Measurements from ENCODE around the gene C3orf18.

Gene C3orf18

DNA sequence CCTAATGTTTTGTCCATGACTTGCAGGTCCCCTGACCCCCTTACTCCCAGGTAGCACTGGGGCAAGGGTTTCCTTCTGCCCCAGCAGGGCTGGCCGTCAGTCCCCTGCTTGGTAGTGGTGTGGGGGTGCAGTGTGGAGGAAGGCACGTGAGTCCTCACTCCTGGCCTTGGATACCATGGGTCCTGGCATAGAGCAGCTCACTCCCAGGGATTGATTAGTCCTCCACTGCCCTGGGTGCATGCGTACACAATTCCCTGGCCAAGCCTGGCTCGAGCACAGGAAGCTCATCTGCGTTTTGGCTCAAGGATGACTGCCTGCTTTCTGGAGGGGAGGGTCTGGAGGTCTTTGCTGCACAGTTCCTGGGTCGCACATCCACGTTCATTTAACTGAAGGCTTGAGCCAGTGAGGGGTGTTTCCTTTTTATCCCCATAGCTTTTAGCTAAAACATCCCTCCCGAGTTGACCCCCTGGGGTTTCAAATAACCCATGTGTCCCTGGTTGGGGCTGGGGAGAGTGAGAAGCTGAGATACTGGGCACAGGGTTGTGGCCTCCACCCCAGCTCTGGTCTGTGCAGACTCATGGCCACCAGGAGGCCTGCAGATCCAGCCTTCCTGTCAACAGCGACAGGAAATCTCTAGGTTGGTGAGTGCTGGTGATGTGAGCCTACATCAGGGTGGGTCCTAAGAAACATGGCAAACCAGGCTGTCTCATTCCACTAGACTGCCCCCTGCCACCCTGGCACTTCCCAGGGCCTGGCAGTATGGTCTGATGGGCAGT is 13.3 kb upstream of the C3orf18 start:
- no peak for DNase-seq (ENCODE audit: low read depth in 3 of 3)

DNA sequence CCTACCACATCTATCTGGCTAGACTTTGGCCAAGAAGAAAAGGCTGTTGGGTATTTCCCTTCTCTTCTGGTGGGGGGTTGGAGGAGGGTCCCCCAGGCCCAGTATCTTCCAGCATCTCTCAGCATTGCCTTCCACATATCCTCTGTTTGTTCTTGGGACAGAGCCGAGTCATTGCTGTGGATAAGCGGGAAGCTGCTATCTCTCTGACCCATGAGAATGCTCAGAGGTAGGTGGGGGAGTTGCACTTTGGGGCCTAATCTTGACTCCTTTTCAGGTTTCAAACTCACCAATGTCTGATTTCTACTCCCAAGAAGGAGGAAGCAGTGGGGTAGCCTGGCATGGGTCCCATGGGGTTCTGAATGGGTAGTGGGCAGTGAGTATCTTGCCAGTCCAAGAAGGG is 9.8 kb upstream of the C3orf18 start:
- DNase-seq (ENCODE audit: low read depth in 3 of 3) = no peak

DNA sequence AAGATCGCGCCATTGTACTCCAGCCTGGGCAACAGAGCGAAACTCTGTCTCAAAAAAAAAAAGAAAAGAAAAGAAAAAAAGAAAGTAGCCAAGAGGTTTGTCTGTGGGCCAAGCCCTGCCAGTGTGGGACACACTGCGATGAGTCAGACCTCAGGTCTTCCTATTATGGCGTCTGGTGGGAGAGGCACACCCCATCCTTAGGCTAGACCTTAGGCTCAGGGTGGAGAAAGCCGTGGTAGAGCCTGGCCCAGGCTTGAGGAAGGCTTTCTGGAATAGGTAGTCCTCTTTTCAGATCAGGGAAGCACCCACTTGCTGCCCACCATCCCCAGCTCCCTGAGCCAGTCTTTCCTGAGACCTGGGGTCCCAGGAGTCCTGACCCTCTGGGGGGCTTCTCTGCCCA is 7.8 kb upstream of the C3orf18 start:
- no peak for DNase-seq (ENCODE audit: low read depth in 3 of 3)

DNA sequence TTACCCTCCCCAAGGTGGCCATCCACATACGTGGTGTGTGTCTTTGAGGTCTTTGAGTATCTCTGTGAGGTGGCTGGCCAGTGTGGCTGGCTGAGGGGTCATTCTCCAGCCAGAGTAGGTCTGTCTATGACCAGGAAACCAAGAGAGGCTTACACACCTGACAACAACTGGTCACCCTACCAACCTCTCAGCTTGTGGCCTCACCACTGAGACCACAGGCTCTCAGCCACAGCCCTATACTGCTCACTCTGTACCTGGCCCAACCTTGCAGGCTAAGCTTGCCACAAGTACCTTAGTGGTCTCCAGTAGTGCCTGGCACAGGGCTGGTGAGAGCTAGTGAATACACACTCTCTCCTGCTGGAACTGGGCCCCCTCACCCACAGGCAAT is 6.9 kb upstream of the C3orf18 start:
- DNase-seq (ENCODE audit: low read depth in 3 of 3) = peak in 1 of 3 experiments; percentile 42

DNA sequence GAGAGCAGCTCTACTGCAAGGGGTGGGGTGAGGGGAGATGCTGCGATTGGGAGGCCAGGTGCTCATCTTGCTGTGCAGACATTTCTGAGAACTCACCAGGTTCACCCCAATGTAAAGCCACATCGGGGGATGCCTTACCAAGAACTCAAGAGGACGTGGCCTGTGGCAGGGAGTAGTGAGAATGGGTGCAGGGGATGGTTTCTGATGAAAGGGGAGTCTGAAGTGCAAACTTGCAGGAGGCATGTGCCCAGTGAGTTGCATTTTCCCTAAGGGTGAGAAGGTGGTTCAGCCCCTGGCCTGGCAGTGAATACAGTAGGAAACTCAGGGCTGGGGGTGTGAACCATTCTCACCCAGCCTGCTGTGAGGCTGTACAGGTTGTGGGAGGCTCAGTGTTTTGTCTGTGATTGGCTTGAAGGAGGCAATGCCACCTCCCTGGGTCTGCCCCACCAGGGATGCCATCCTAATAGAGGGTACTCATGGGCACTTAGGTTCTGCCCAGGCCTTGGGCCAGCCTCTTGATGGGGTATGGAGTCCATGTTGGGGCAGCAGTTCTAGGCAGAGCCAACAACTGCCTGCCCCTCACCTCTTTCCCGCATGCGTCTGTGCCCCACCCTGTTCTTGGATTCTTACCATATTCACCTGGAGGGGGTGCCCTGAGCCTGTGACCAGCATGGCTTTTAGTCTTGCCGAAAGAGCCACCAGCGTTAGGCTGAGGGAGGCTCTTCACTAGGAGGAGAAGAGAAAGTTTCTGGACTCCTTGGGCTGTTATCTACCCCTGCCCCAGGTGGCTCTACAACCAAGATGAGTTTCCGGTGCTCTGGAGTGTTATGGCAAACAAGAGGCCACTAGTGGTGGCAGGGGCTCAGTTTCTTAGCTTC is 6.3 kb upstream of the C3orf18 start:
- DNase-seq (ENCODE audit: low read depth in 3 of 3) = peak; percentile 42 to 79 (median 47)

DNA sequence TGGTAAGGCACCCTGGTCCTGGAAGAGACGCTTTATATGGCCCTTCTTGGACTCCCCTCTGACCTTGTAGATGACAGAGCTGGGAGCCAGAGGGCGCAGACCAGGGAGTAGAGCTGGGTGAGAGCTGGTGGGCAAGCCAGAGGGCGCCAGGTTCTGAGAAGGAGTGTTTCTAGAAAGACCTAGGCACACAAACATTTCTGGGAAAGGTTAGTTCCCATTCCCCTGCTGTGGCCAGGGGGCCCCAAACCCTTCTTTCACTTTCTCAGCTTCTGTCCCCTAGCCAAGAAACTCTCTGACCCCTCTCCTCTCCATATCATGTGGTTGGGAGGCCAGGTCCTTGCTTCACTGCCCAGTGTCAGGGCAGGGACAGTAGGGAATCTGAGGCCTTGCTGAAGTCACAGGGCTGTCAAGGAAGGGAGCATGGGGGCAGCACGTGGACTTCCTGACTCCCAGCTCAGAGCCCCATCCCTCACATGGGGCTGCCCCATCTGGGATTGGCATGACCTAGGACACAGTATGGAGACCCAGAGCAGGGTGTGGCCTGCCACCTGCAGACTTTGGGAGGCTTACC is 5.3 kb upstream of the C3orf18 start:
- peak in 1 of 3 experiments; percentile 49 for DNase-seq (ENCODE audit: low read depth in 3 of 3)

DNA sequence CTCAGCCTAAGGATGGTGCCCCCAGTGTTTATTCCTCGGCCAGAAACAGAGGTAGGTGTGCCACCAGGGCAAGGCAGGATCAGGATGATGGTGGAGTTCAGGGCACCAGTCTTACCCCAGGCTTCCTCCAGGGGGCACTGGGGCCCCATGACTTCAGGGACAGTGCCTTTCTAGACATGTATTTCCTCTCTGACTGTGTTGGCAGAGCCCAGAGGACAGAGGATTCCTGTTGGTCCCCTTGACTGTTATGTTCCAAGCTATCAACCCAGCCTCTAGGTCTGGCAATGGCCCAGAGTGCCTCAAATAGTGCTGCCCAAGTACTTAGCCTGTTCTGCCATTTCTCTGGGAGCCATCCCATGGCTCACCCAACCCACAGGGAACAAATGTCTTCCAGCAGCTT is 4.6 kb upstream of the C3orf18 start:
- DNase-seq (ENCODE audit: low read depth in 3 of 3) = peak; percentile 68 to 82 (median 70)

DNA sequence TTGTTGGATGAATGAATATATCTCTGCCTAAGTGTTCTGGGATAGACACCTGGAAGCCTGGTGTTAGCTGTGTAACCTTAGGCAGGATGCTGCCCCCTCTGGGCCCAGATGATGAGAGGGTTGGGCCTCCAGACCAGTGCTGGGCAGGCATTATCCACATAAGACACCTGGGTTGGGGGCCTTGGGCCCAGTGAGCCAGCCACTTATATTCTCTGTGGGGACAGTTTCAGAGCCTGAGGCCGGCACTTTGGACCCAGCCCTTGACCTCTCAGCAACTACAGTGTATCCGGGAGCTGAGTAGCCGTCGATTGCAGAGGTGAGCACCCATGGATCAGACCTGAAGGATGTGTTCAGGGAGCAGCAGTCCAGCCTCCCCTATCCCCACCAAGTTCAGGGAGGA is 3.9 kb upstream of the C3orf18 start:
- DNase-seq (ENCODE audit: low read depth in 3 of 3) = no peak

DNA sequence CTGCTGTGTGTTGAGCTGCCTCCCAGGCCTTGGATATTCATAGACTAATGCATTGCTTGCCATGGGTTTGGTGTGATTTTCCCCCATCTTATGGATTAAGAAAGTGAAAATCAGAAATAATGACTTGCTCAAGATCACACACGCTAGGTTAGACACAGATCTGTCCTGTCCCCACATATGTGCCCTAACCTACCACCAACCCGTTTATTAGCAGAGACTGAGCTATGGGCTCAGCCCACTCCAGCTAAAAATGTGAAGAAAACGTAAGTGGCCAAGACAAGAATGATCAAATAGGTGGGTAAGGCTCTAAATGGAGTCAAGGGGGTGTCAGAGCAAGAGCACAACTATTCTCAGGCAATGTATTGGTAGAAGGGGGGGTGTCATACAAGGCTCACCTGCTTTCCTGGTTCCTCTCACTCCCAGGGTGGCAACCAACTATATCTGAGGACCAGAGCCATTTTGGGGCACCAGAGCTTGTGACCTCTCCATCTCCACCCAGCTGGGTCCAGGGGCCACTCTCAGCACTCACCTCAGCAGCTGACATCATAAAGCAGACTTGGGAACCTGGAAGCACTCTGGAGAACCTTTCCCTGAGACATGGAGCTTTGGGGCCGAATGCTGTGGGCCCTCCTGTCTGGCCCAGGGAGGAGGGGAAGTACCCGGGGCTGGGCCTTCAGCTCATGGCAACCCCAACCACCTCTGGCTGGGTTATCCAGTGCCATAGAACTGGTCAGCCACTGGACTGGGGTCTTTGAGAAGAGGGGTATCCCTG is 3.1 kb upstream of the C3orf18 start:
- no peak for DNase-seq (ENCODE audit: low read depth in 3 of 3)

DNA sequence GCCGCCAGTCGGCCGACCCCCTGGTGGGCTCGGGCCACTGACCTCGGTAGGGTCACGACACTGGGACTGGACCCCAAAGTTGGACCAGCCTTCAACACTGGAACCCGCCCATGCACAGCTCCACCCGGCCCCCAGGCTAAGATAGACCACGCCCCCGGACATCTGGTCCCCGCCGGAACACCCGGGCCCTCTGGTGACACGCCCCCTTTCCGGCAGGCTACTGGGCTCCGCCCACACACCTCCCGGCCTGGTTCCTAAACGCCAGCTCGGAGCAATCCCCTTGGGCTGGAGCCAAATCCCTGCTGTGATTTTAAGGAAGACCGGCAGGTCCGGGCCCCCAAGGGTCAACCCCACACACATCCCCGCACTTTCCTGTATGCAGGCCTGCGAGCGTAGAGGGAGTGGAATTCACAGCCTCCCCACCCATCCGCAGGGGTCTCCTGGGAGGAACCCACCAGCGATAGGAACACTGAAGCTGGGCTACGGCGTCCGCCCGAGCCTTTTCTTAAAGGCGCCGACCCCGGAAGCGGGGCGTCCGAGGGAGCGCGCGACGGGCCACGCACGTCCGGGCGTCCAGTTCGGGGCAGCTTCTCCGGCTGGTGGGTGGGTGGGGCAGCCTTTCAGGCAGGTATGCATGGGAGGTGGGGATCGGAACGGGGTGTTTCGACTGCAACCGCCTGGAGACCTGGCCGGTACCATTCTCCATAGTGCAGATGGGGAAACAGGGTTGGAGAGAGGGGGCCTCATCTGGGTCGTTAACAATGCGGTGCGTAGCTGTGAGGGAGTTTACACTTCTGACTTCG is 1.6 kb upstream of the C3orf18 start, which contains the start of gene HEMK1:
Gene HEMK1 (plus strand): TSS at position 576 of the 803 bp plus-strand sequence. CDS start 1,583 bp downstream, outside the sequence.
- DNase-seq (ENCODE audit: low read depth in 3 of 3) = peak; percentile 91 to 96 (median 92)

DNA sequence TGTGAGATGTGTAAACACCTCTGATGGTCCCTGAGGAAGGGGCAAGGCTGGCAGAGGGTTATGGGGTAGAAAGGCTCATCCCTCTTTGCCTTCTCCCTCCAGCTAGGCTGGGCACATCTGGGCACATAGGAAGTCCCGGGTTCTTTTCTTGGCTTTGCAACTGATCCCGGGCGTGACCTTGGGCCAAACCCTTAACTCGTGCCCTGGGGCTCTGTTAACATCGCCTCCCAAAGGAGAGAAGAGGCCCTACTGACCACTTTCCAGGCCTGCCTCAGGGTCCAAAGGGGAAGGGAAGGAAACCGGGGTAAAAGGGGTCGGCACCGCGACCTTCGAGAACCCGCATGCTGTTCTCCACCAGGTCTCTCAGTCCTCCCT is 549 bp downstream of the C3orf18 start:
- DNase-seq (ENCODE audit: low read depth in 3 of 3) = no peak

DNA sequence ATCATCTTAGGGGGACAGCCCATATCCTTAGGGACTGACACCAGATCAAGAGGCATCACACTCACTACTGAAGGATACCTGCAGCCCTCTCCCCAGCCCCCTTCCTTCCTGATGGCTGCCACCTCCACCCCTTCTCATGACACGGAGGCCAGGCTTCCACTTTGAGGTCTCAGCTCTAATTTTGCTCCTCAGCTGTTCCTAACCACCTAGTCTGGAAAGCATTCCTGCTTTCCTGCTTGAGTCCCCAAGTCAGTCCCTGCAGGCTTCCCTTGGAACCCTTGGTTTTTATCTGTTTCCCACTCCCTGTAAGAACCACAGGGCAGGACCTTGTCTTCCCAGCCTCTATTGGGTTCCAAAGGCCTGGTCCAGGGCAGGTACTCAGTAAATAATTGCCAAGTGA is 3.2 kb downstream of the C3orf18 start:
- DNase-seq (ENCODE audit: low read depth in 3 of 3) = no peak

DNA sequence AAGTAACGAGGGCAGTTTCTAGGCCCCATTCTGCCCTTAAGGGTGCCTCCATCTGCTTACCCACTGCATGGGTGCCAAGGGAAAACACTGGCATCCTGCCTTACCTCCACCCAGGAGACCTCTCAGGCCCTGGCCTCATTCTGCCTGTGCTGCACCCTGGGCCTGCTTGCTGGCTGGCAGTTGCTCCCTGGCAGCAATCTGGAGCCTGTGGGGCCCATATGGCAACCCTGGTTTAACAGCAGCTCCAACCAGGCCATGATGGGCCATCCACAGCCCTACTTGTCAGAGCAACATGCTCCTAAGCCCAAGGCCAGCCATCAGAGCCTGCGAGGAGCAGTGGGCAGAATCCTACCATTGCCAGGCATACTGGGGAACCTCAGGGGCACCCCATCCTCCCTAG is 3.7 kb downstream of the C3orf18 start:
- DNase-seq (ENCODE audit: low read depth in 3 of 3) = no peak

DNA sequence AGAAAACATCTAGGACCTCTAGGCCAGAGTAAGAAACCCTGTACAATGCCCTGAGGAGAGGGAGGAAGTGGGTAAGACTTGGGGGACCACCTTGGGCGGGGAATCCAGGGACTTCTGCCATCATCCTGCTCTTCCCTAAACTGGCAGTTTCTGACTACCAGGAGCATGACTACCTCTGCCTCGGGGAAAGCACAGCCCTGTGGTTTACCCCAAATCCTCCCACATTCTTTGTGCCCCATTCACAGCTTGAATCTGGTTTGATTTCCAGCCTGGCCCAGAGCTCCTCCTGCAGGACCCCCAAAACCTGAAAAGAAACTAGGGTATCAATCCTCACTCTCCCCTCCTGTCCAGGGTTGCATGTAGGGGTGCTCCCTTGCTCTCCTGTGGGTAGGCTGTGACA is 4.7 kb downstream of the C3orf18 start:
- no peak for DNase-seq (ENCODE audit: low read depth in 3 of 3)

DNA sequence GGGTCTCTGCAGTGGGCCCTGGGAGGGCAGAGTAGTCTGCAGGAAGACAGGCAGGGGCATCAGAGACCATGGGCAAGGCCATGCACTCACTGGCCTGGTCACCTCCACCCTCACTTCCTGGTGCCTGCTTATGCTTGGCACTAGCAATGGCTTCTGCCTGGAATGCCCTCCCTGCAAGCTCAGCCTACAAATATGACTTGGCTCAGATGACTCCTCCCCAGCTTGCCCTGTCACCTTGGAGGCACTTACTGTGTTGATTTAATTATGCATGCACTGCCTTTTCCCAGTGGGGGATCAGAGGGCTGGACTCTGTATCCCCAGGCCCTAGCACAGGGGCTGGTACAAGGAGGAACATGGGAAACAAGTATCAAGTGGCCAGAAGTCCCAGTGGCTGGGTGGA is 7.8 kb downstream of the C3orf18 start:
- no peak for DNase-seq (ENCODE audit: low read depth in 3 of 3)

DNA sequence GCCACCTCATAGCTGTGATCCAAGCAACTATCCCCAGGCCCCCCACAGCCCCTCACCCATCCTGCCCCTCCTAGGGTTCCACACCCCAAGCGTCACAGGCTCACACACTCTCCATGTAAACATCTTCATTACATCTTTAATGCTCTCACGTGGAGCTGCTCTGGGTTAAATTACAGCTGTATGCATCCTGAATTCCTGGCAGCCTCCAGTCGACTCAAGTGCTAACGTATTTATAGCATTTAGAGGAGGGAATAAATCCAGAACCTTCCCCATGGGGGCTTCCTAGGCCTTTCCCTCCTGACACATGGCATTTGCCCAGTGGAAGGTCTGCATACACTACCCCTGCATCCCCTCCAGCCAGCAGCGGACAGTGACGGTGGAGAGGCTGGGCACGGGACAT is 9.6 kb downstream of the C3orf18 start:
- no peak for DNase-seq (ENCODE audit: low read depth in 3 of 3)

DNA sequence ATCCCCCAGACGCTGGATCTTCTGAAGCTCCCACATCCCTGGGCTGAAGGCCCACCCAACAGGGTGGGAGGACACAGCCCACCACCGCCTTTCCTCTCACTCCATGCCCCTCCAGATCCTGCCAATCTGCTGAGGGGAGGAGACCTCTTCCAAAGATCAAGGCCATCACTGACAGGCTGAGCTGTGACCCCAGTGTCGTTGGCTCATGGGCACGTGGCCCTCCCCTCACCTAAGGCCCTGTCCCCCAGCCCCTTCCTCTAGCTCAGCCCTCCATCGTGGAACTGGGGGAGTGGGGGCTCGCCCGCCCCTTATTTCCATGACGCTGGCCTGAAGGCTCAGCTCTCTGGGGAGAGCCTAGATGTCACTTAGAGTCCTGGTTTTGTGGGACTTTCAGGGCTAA is 10.4 kb downstream of the C3orf18 start:
- no peak for DNase-seq (ENCODE audit: low read depth in 3 of 3)

DNA sequence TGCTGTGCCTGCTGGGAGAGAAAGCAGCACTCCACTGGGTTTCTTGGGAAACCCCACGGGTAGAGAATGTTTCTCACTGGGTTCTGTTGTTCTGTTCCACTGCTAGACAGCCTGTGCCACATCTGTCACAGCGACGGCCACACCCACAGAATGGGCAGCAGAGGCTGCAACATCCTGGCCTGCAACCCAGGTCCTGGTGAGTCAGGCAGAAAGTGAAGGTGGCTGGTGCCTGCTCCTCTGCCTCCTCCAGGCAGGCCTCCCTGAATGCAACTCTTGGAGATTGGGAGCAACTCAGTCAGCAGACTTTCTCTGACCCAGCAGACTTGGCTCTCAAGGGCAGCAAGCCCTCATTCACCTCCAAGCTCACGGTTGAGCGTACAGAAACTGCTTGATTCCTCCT is 13.0 kb downstream of the C3orf18 start:
- DNase-seq (ENCODE audit: low read depth in 3 of 3) = peak in 1 of 3 experiments; percentile 20

DNA sequence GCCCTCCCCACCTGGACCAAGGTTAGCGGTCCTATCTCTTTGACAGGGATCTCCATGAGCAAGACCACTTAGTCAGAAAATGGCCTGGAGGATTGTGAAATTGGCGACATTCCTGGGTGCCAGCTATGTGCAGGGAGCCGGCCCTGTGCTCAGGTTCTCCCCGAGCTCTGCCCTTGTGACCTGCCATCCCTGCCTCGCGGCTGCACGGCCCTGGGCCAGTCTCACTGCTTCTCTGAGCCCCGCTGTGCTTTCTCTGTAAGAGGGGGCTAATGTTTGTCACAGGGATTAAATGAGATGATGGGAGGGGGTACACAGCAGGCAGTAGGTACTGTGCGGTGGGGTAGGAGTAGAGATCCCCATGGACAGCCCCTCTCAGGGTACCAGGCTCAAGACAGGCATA is 14.9 kb downstream of the C3orf18 start:
- no peak for DNase-seq (ENCODE audit: low read depth in 3 of 3)

DNA sequence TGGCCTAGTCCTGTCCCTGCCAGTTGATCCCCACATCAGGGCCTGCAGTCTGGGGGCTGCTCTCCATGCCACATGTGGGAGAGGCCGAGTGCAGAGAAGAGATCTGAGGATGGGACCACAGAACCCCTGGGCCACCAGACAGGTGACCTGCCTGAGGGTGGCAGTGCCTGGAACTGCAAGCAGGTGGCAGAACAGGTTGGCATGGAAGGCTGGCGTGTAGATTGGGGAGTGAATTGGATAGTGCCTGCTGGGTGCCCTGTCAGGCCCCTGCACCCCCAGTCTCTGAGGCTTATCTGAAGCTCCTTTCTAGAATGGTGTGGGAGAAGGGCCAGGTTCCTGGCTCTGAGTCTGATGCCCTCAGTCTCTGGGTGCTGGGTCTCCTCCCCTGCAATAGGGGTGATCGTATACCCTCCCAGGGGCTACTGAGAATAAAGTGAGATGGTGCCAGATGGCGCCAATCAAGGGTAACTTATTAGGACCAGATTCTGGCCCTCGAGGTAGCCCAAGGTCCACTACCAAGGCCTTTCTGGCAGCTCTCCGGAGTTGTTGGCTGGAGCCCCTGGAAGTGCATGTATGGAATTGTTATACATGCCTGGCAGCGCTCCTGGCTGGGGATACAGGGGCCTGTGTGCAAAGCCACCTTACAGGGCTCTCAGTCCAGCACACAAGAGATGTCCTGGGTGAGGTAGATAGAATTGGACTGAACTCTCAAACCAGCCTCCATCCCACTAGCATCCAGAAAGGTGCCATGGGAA is 15.7 kb downstream of the C3orf18 start:
- no peak for DNase-seq (ENCODE audit: low read depth in 3 of 3)
